Caco-2 (cell line): Measurements from ENCODE around the gene HGS. TPM values are rescaled to one million over a fixed set of nuclear protein-coding genes. Genes with fewer than 3 reads are reported as not detected.

Experiments used
- BruUV-seq: library from RNA; stranded (reverse); fragments of 400-500 nt; replicated peaks from 2 replicates; lab custom pipeline; 2021; lab: Mats Ljungman, UMichigan
- CTCF ChIA-PET: fragments of 300-600 bp; sonication (Branson Sonifier 250); formaldehyde crosslinking; loops from one replicate; lab custom pipeline; 2022; ENCODE audit warnings: antibody characterized with exemption; lab: Charles Lee
- POLR2A ChIA-PET: fragments of 300-600 bp; sonication (Branson Sonifier 250); formaldehyde crosslinking; loops from one replicate; lab custom pipeline; 2022; ENCODE audit warnings: antibody characterized with exemption; lab: Charles Lee
- DNase-seq, 2 experiments: peaks; one replicate each; pipeline versions ENCODE4 v3.0.0 to v3.0.0-alpha.2; 2020 to 2022
- H3K27me3 ChIP-seq: replicated peaks from 2 replicates; pipeline ENCODE4 v1.6.0; 2011; ENCODE audit warnings: low read length; ENCODE audit not compliant: control insufficient read depth, insufficient read depth
- H3K36me3 ChIP-seq: 2 replicates; pipeline ENCODE4 v1.5.1; 2011; ENCODE audit warnings: low read length; ENCODE audit not compliant: control insufficient read depth, insufficient read depth
- H3K4me1 ChIP-seq: fragments of 250-450 bp; sonication (Bioruptor Pico); 2 replicates; pipeline ENCODE4 v1.5.1; 2020; ENCODE audit warnings: mild to moderate bottlenecking
- H3K4me3 ChIP-seq: 2 replicates; pipeline ENCODE4 v1.5.1; 2011; ENCODE audit warnings: low read depth, mild to moderate bottlenecking, control low read depth, low read length
- H3K9me3 ChIP-seq: fragments of 250-450 bp; sonication (Bioruptor Pico); 2 replicates; pipeline ENCODE4 v1.5.1; 2020; ENCODE audit warnings: mild to moderate bottlenecking, moderate library complexity
- H3K27ac Mint-ChIP-seq: one replicate; pipeline ENCODE4 v1.8.0; 2022; ENCODE audit warnings: mixed read lengths; ENCODE audit not compliant: unreplicated experiment
- H3K27me3 Mint-ChIP-seq: one replicate; pipeline ENCODE4 v1.8.0; 2022; ENCODE audit warnings: mixed read lengths; ENCODE audit not compliant: insufficient read depth, unreplicated experiment
- H3K36me3 Mint-ChIP-seq: one replicate; pipeline ENCODE4 v1.8.0; 2022; ENCODE audit warnings: mild to moderate bottlenecking, mixed read lengths; ENCODE audit not compliant: insufficient read depth, unreplicated experiment
- H3K4me1 Mint-ChIP-seq: one replicate; pipeline ENCODE4 v1.8.0; 2022; ENCODE audit warnings: low read depth, mixed read lengths; ENCODE audit not compliant: unreplicated experiment
- H3K4me3 Mint-ChIP-seq: one replicate; pipeline ENCODE4 v1.8.0; 2022; ENCODE audit warnings: mild to moderate bottlenecking, moderate library complexity, mixed read lengths; ENCODE audit not compliant: unreplicated experiment
- H3K9me3 Mint-ChIP-seq: one replicate; pipeline ENCODE4 v1.8.0; 2022; ENCODE audit warnings: mixed read lengths; ENCODE audit not compliant: unreplicated experiment
- CTCF ChIP-seq, 2 experiments: fragments of 200-600 bp in 1 of 2; IDR thresholded peaks; 1 replicate in 1 of 2; 2 replicates in 1 of 2; pipeline versions ENCODE4 v1.5.1 to v1.8.0; 2011 to 2022; ENCODE audit warnings: antibody characterized with exemption in 1 of 2, control low read depth in 1 of 2, inconsistent platforms in 1 of 2, low read depth in 1 of 2, low read length in 1 of 2, mild to moderate bottlenecking in 1 of 2, moderate library complexity in 1 of 2; ENCODE audit not compliant: insufficient read depth in 1 of 2, severe bottlenecking in 1 of 2, unreplicated experiment in 1 of 2
- intact Hi-C: fragments of 100-400 bp; cut with micrococcal nuclease; formaldehyde crosslinking; loops from one replicate; pipeline ENCODE4 v1.10.0; 2022; ENCODE audit not compliant: unreplicated experiment
- total RNA-seq: library from RNA; stranded (reverse); gene quantifications from 2 replicates; pipeline ENCODE4 v1.2.3, GENCODE V29; 2022

Gene HGS
- total RNA-seq, 1 experiment from 2014 or later = 176 TPM

- Mint-ChIP-seq H3K4me3 (no peak within 1 kb of the TSS), H3K27ac (no peak within 1 kb of the TSS), H3K27me3 (no peaks in the 10 kb centered on the region), H3K4me1 (peaks cover 6% of the 10 kb centered on the region), H3K9me3 (no peaks in the 10 kb centered on the region), H3K36me3 (no peaks in the 10 kb centered on the region)
- no peaks in the 10 kb centered on the region for H3K9me3 ChIP-seq
- no peaks in the 10 kb centered on the region for H3K36me3 ChIP-seq
- H3K4me3 ChIP-seq = no peak within 1 kb of the TSS
- ChIA-PET CTCF (interaction anchor here (0.6 kb wide), 1 partner anchor 129 kb away, joined by 3 read pairs; no protein-coding TSS in a partner anchor), POLR2A (interaction anchor here (1.3 kb wide), 1 partner anchor 11 kb away, joined by 4 read pairs; the partner anchor contains the start of gene CCDC137)
- BruUV-seq = no TSS peak
- H3K4me1 ChIP-seq = peaks cover 13% of the 10 kb centered on the region
- intact Hi-C loops = no loop called here
- DNase-seq = no peak
- H3K27me3 ChIP-seq = no peaks in the 10 kb centered on the region
- TF ChIP-seq CTCF (IDR thresholded peaks at IDR 0.05; ENCODE audit: insufficient read depth in 1 of 2, low read depth in 1 of 2, low read length in 1 of 2, severe bottlenecking in 1 of 2, unreplicated experiment in 1 of 2) = no peak
Observed at GRCh38 chr17:81656118-81656743, 27.6 kb upstream of the HGS start, which contains the start of gene PDE6G. Gene PDE6G, minus strand, starts transcription at chr17:81656542. Its CDS starts 3,237 bp downstream, at chr17:81653305.

GRCh38 chr17:81656835-81657234 lies 27.0 kb upstream of the HGS start:
- Mint-ChIP-seq H3K36me3 (no peaks in the 10 kb centered on the region), H3K4me3 (no peak overlapping the region), H3K4me1 (peaks cover 2% of the 10 kb centered on the region), H3K9me3 (no peaks in the 10 kb centered on the region), H3K27ac (no peak overlapping the region), H3K27me3 (no peaks in the 10 kb centered on the region)
- Histone ChIP-seq H3K4me1 (peaks cover 13% of the 10 kb centered on the region), H3K9me3 (no peaks in the 10 kb centered on the region), H3K4me3 (no peak overlapping the region), H3K27me3 (no peaks in the 10 kb centered on the region), H3K36me3 (no peaks in the 10 kb centered on the region)
- POLR2A ChIA-PET = no interaction called here
- TF ChIP-seq CTCF (IDR thresholded peaks at IDR 0.05; ENCODE audit: insufficient read depth in 1 of 2, low read depth in 1 of 2, low read length in 1 of 2, severe bottlenecking in 1 of 2, unreplicated experiment in 1 of 2) = no peak
- intact Hi-C loops = no loop called here
- CTCF ChIA-PET = no interaction called here
- no TSS peak for BruUV-seq
- DNase-seq = no peak

- Mint-ChIP-seq H3K27me3 (no peaks in the 10 kb centered on the region), H3K36me3 (no peaks in the 10 kb centered on the region), H3K4me3 (no peak overlapping the region), H3K27ac (no peak overlapping the region), H3K4me1 (no peaks in the 10 kb centered on the region), H3K9me3 (no peaks in the 10 kb centered on the region)
- Histone ChIP-seq H3K9me3 (no peaks in the 10 kb centered on the region), H3K4me1 (peaks cover 13% of the 10 kb centered on the region), H3K4me3 (no peak overlapping the region), H3K27me3 (no peaks in the 10 kb centered on the region), H3K36me3 (no peaks in the 10 kb centered on the region)
- intact Hi-C loops = no loop called here
- DNase-seq = peak in 1 of 2 experiments; percentile 52
- no TSS peak for BruUV-seq
- POLR2A ChIA-PET = no interaction called here
- no peak for TF ChIP-seq CTCF (IDR thresholded peaks at IDR 0.05; ENCODE audit: insufficient read depth in 1 of 2, low read depth in 1 of 2, low read length in 1 of 2, severe bottlenecking in 1 of 2, unreplicated experiment in 1 of 2)
- CTCF ChIA-PET = interaction anchor here (0.6 kb wide), 3 partner anchors 32 to 73 kb away, joined by 3 read pairs; no protein-coding TSS in a partner anchor
Observed at GRCh38 chr17:81659038-81659437, 24.8 kb upstream of the HGS start.
